ENCODE results near the gene VAT1. TPM values are rescaled to one million over a fixed set of nuclear protein-coding genes. Genes with fewer than 3 reads are reported as not detected.
A peak's percentile ranks its signal among the peaks of the same experiment; 100 is the strongest.

The VAT1 gene
- total and polyA plus RNA-seq, 9 of the 15 experiments (the other 6 are each of a cell fraction or from before 2014, with no cell fraction given) = 29.4 to 153 (median 66.7) TPM

- H3K27ac ChIP-seq (ENCODE audit: extremely low read depth, low read depth, low read length) = peak overlapping the region; percentile 83
- peaks cover 10% of the 10 kb centered on the region for H3K9me1 ChIP-seq (ENCODE audit: control insufficient read depth, insufficient read depth, low read length)
- peak overlapping the region; percentile 62 for H3K4me2 ChIP-seq (ENCODE audit: insufficient read depth, low read length)
- FAIRE-seq (peak; percentile 76), ATAC-seq (peak; percentile 15), DNase-seq (ENCODE audit: extremely low read depth in 1 of 4, low spot score in 3 of 4) (peak in 1 of 4 experiments; percentile 57)
- H3K36me3 ChIP-seq (ENCODE audit: control insufficient read depth, insufficient read depth, low read length) = peaks cover 39% of the 10 kb centered on the region; the same call in 2 of the 3 replicates
- no peaks in the 10 kb centered on the region for H3K9me3 ChIP-seq (replicated peaks; ENCODE audit: control insufficient read depth, insufficient read depth, low read depth, low read length)
- in situ Hi-C loops (cut with MboI) = no loop called here
- intact Hi-C loops (cut with micrococcal nuclease) = no loop called here
- TSS peak; percentile 47 for BruUV-seq (replicated peaks)
- H3K4me3 ChIP-seq = no peak overlapping the region
- H3K79me2 ChIP-seq (ENCODE audit: control insufficient read depth, insufficient read depth, low read length) = peaks cover 40% of the 10 kb centered on the region
- peaks cover 27 to 60% of the 10 kb centered on the region in 2 experiments for H3K4me1 ChIP-seq (replicated peaks in 1 of 2; ENCODE audit: control insufficient read depth in 2 of 2, insufficient read depth in 2 of 2, low read length in 2 of 2)
- CTCF ChIA-PET (ENCODE audit: low intra/inter-chr PET ratio) = interaction anchor here (0.6 kb wide), 1 partner anchor 13 kb away, joined by 3 read pairs; the partner anchor contains the start of gene IFI35
- 27% methylated on average over 6 of the region's 6 CpGs for WGBS (ENCODE audit: insufficient coverage, low coverage, missing lambda C conversion rate)
- POLR2A ChIA-PET = interaction anchor here (0.7 to 6.7 kb wide), 9 partner anchors 8 to 348 kb away, joined by 3 to 79 read pairs (median 4); partner anchors contain the start of gene RPL27
- H2AFZ ChIP-seq (ENCODE audit: low read depth, low read length) = peak overlapping the region; percentile 58; the same call in 1 of the 2 replicates
- H3K27me3 ChIP-seq (ENCODE audit: control insufficient read depth in 2 of 2, insufficient read depth in 2 of 2, low read length in 2 of 2) = no peaks in the 10 kb centered on the region
- peaks cover 10% of the 10 kb centered on the region; the same call in 1 of the 2 replicates for H4K20me1 ChIP-seq (replicated peaks; ENCODE audit: control insufficient read depth, insufficient read depth, low read length)
- peak overlapping the region; percentile 66 to 86 for H3K9ac ChIP-seq (ENCODE audit: insufficient read depth in 1 of 2, low read depth in 2 of 2, low read length in 2 of 2)
- TF ChIP-seq POLR2H (tag; IDR thresholded peaks at IDR 0.05; ENCODE audit: low read depth) = peak; percentile 63
- no peak for TF ChIP-seq ZNF589 (CRISPR knock-in tag; IDR thresholded peaks at IDR 0.05; ENCODE audit: low read depth)
- 0 out of 2 replicates have a peak, but pooled peaks have one; percentile 29 for TF ChIP-seq ETV1 (tag; conservative IDR thresholded peaks at IDR 0.05; ENCODE audit: low read depth)
- TF ChIP-seq ZNF584 (CRISPR knock-in tag; IDR thresholded peaks at IDR 0.05; ENCODE audit: low read depth) = peak; percentile 49; the same call in 1 of the 2 replicates
- TF ChIP-seq RCOR1 (IDR thresholded peaks at IDR 0.05; ENCODE audit: borderline replicate concordance in 1 of 2, low read depth in 2 of 2, low read length in 2 of 2) = peak in 1 of 2 experiments; percentile 41; a peak in 1 of 4 replicates
- peak; percentile 31; the same call in 1 of the 2 replicates for TF ChIP-seq ZBTB40 (IDR thresholded peaks at IDR 0.05)
- no peak for TF ChIP-seq ZBTB40 (CRISPR knock-in tag; IDR thresholded peaks at IDR 0.05)
- no peak for TF ChIP-seq ZNF184 (CRISPR knock-in tag; IDR thresholded peaks at IDR 0.05)
- no peak for TF ChIP-seq NCOA4 (IDR thresholded peaks at IDR 0.05; ENCODE audit: partially characterized antibody)
- TF ChIP-seq SRSF7 (optimal IDR thresholded peaks at IDR 0.05; ENCODE audit: low read depth, low read length) = no peak
- TF ChIP-seq KDM5B (IDR thresholded peaks at IDR 0.05; ENCODE audit: insufficient replicate concordance, low read depth, low read length) = no peak
- peak; percentile 29; the same call in 1 of the 2 replicates for TF ChIP-seq ZFX (CRISPR knock-in tag; IDR thresholded peaks at IDR 0.05)
Observed at GRCh38 chr17:43020030-43020621, 2.1 kb downstream of the VAT1 start.

Measured in K562 (cell line).